Caco-2 (cell line): ENCODE results near the gene AMZ2. TPM values are rescaled to one million over a fixed set of nuclear protein-coding genes. Genes with fewer than 3 reads are reported as not detected.

ENCODE experiments used
- Bru-seq: library from RNA; stranded (reverse); fragments of 400-500 nt; gene quantifications from one replicate; lab custom pipeline; 2021; lab: Mats Ljungman, UMichigan
- BruChase-seq, 2 experiments: library from RNA; stranded (reverse); fragments of 400-500 nt; gene quantifications; one replicate each; lab custom pipeline; 2021; lab: Mats Ljungman, UMichigan
- BruUV-seq: library from RNA; stranded (reverse); fragments of 400-500 nt; replicated peaks from 2 replicates; lab custom pipeline; 2021; lab: Mats Ljungman, UMichigan
- CTCF ChIA-PET: fragments of 300-600 bp; sonication (Branson Sonifier 250); formaldehyde crosslinking; loops from one replicate; lab custom pipeline; 2022; ENCODE audit warnings: antibody characterized with exemption; lab: Charles Lee
- POLR2A ChIA-PET: fragments of 300-600 bp; sonication (Branson Sonifier 250); formaldehyde crosslinking; loops from one replicate; lab custom pipeline; 2022; ENCODE audit warnings: antibody characterized with exemption; lab: Charles Lee
- DNase-seq, 2 experiments: peaks; one replicate each; pipeline versions ENCODE4 v3.0.0 to v3.0.0-alpha.2; 2020 to 2022
- H3K27me3 ChIP-seq: replicated peaks from 2 replicates; pipeline ENCODE4 v1.6.0; 2011; ENCODE audit warnings: low read length; ENCODE audit not compliant: control insufficient read depth, insufficient read depth
- H3K36me3 ChIP-seq: 2 replicates; pipeline ENCODE4 v1.5.1; 2011; ENCODE audit warnings: low read length; ENCODE audit not compliant: control insufficient read depth, insufficient read depth
- H3K4me1 ChIP-seq: fragments of 250-450 bp; sonication (Bioruptor Pico); 2 replicates; pipeline ENCODE4 v1.5.1; 2020; ENCODE audit warnings: mild to moderate bottlenecking
- H3K4me3 ChIP-seq: 2 replicates; pipeline ENCODE4 v1.5.1; 2011; ENCODE audit warnings: low read depth, mild to moderate bottlenecking, control low read depth, low read length
- H3K9me3 ChIP-seq: fragments of 250-450 bp; sonication (Bioruptor Pico); 2 replicates; pipeline ENCODE4 v1.5.1; 2020; ENCODE audit warnings: mild to moderate bottlenecking, moderate library complexity
- H3K27ac Mint-ChIP-seq: one replicate; pipeline ENCODE4 v1.8.0; 2022; ENCODE audit warnings: mixed read lengths; ENCODE audit not compliant: unreplicated experiment
- H3K27me3 Mint-ChIP-seq: one replicate; pipeline ENCODE4 v1.8.0; 2022; ENCODE audit warnings: mixed read lengths; ENCODE audit not compliant: insufficient read depth, unreplicated experiment
- H3K36me3 Mint-ChIP-seq: one replicate; pipeline ENCODE4 v1.8.0; 2022; ENCODE audit warnings: mild to moderate bottlenecking, mixed read lengths; ENCODE audit not compliant: insufficient read depth, unreplicated experiment
- H3K4me1 Mint-ChIP-seq: one replicate; pipeline ENCODE4 v1.8.0; 2022; ENCODE audit warnings: low read depth, mixed read lengths; ENCODE audit not compliant: unreplicated experiment
- H3K4me3 Mint-ChIP-seq: one replicate; pipeline ENCODE4 v1.8.0; 2022; ENCODE audit warnings: mild to moderate bottlenecking, moderate library complexity, mixed read lengths; ENCODE audit not compliant: unreplicated experiment
- H3K9me3 Mint-ChIP-seq: one replicate; pipeline ENCODE4 v1.8.0; 2022; ENCODE audit warnings: mixed read lengths; ENCODE audit not compliant: unreplicated experiment
- CTCF ChIP-seq, 2 experiments: fragments of 200-600 bp in 1 of 2; IDR thresholded peaks; 1 replicate in 1 of 2; 2 replicates in 1 of 2; pipeline versions ENCODE4 v1.5.1 to v1.8.0; 2011 to 2022; ENCODE audit warnings: antibody characterized with exemption in 1 of 2, control low read depth in 1 of 2, inconsistent platforms in 1 of 2, low read depth in 1 of 2, low read length in 1 of 2, mild to moderate bottlenecking in 1 of 2, moderate library complexity in 1 of 2; ENCODE audit not compliant: insufficient read depth in 1 of 2, severe bottlenecking in 1 of 2, unreplicated experiment in 1 of 2
- intact Hi-C: fragments of 100-400 bp; cut with micrococcal nuclease; formaldehyde crosslinking; loops from one replicate; pipeline ENCODE4 v1.10.0; 2022; ENCODE audit not compliant: unreplicated experiment
- long read RNA-seq: library from polyadenylated mRNA; stranded (forward); transcript quantifications from one replicate; pipeline ENCODE4 v2.0.0, GENCODE V29; 2022
- total RNA-seq: library from RNA; stranded (reverse); gene quantifications from 2 replicates; pipeline ENCODE4 v1.2.3, GENCODE V29; 2022

AMZ2 gene
- total RNA-seq (52.2 and 60.2 TPM in 2 replicates), Bru-seq, nascent RNA (percentile 70 among the genes with signal in this experiment), BruChase-seq, experiment 1, labeled RNA remaining after a 2-hour chase (percentile 69 among the genes with signal in this experiment), BruChase-seq, experiment 2, labeled RNA remaining after a 6-hour chase (percentile 84 among the genes with signal in this experiment)
- long read RNA-seq, transcript AMZ2-203 (8 exons, 1,378 nt) = minor isoform, 36 of 145 reads
- long read RNA-seq, transcript AMZ2-202 (7 exons, 2,402 nt) = major isoform, 63 of 145 reads
- long read RNA-seq, partial matches to known transcripts = 3 of 145 reads
- long read RNA-seq, other reads (novel, unspliced or antisense) = 37 of 145 reads

GRCh38 chr17:68247445-68248198 is at the start of gene AMZ2:
Gene AMZ2, plus strand, starts transcription at chr17:68248043. Its CDS starts 2,145 bp downstream, at chr17:68250188.
- CTCF ChIA-PET = interaction anchor here (0.5 to 1.4 kb wide), 11 partner anchors 14 to 235 kb away, joined by 3 to 11 read pairs (median 4); partner anchors contain the start of gene WIPI1
- H3K36me3 Mint-ChIP-seq = peaks cover 13% of the 10 kb centered on the region
- no TSS peak for BruUV-seq
- H3K4me3 Mint-ChIP-seq = peak within 1 kb of the TSS; percentile 97
- peaks cover 12% of the 10 kb centered on the region for H3K27me3 Mint-ChIP-seq
- POLR2A ChIA-PET = interaction anchor here (0.5 to 1.4 kb wide), 6 partner anchors 11 to 1083 kb away, joined by 3 to 11 read pairs (median 3); partner anchors contain the start of gene WIPI1
- no peaks in the 10 kb centered on the region for H3K9me3 ChIP-seq
- H3K27me3 ChIP-seq = no peaks in the 10 kb centered on the region
- no peaks in the 10 kb centered on the region for H3K9me3 Mint-ChIP-seq
- peak; percentile 93 to 97 for DNase-seq
- H3K4me1 ChIP-seq = peaks cover 6% of the 10 kb centered on the region
- peak within 1 kb of the TSS; percentile 79 for H3K4me3 ChIP-seq
- no peak for TF ChIP-seq CTCF (IDR thresholded peaks at IDR 0.05; ENCODE audit: insufficient read depth in 1 of 2, low read depth in 1 of 2, low read length in 1 of 2, severe bottlenecking in 1 of 2, unreplicated experiment in 1 of 2)
- peak within 1 kb of the TSS; percentile 81 for H3K27ac Mint-ChIP-seq
- peaks cover 7% of the 10 kb centered on the region for H3K4me1 Mint-ChIP-seq
- intact Hi-C loops = loop anchor here (5.0 kb wide), 2 partner anchors 75 to 190 kb away; no protein-coding TSS in a partner anchor
- H3K36me3 ChIP-seq = no peaks in the 10 kb centered on the region

GRCh38 chr17:68198931-68199836 is 48.7 kb upstream of the AMZ2 start:
- no peak for TF ChIP-seq CTCF (IDR thresholded peaks at IDR 0.05; ENCODE audit: insufficient read depth in 1 of 2, low read depth in 1 of 2, low read length in 1 of 2, severe bottlenecking in 1 of 2, unreplicated experiment in 1 of 2)
- H3K4me1 ChIP-seq = peaks cover 33% of the 10 kb centered on the region
- H3K27me3 Mint-ChIP-seq = peaks cover 29% of the 10 kb centered on the region
- H3K36me3 ChIP-seq = no peaks in the 10 kb centered on the region
- intact Hi-C loops = no loop called here
- H3K27ac Mint-ChIP-seq = no peak overlapping the region
- H3K4me3 Mint-ChIP-seq = peak overlapping the region; percentile 62
- H3K4me1 Mint-ChIP-seq = peaks cover 9% of the 10 kb centered on the region
- no peaks in the 10 kb centered on the region for H3K36me3 Mint-ChIP-seq
- 0 out of 2 replicates have a peak, but pooled peaks cover 3% of the 10 kb centered on the region for H3K9me3 ChIP-seq
- BruUV-seq = no TSS peak
- peaks cover 23% of the 10 kb centered on the region for H3K27me3 ChIP-seq
- POLR2A ChIA-PET = no interaction called here
- no peaks in the 10 kb centered on the region for H3K9me3 Mint-ChIP-seq
- peak in 1 of 2 experiments; percentile 40 for DNase-seq
- CTCF ChIA-PET = interaction anchor here (1.2 to 2.1 kb wide), 5 partner anchors 18 to 263 kb away, joined by 3 to 14 read pairs (median 5); no protein-coding TSS in a partner anchor
- peak overlapping the region; percentile 4; the same call in 1 of the 2 replicates for H3K4me3 ChIP-seq
